H1 (cell line): ENCODE measurements around the gene MUC2. TPM values are rescaled to one million over a fixed set of nuclear protein-coding genes. Genes with fewer than 3 reads are reported as not detected.

Experiments
- CTCF ChIA-PET: fragments of 300-600 bp; sonication (Branson Sonifier 250); formaldehyde crosslinking; loops from one replicate; lab custom pipeline; 2021; ENCODE audit not compliant: partially characterized antibody; lab: Charles Lee
- POLR2A ChIA-PET: fragments of 300-600 bp; sonication (Branson Sonifier 250); formaldehyde crosslinking; loops from one replicate; lab custom pipeline; 2021; ENCODE audit warnings: inconsistent platforms; ENCODE audit not compliant: partially characterized antibody; lab: Charles Lee
- DNase-seq, 2 experiments: peaks; one replicate each; pipeline versions ENCODE4 v3.0.0 to v3.0.0-alpha.2; 2010 to 2022; ENCODE audit warnings: low spot score in 2 of 2, low read depth in 1 of 2, mixed read lengths in 1 of 2
- FAIRE-seq: peaks from 2 replicates; lab custom pipeline; 2011; peaks lifted over from hg19 to GRCh38; lab: Jason Lieb, UNC
- H2AFZ ChIP-seq: 2 replicates; pipeline ENCODE4 v1.8.1; 2012; ENCODE audit warnings: low read length, inconsistent platforms
- H2AK5ac ChIP-seq: 2 replicates; pipeline ENCODE4 v1.6.1; 2013; ENCODE audit warnings: low read depth, low read length
- H2BK120ac ChIP-seq: replicated peaks from 2 replicates; pipeline ENCODE3; 2013; ENCODE audit warnings: low read depth, low read length, inconsistent platforms
- H2BK12ac ChIP-seq: 2 replicates; pipeline ENCODE4 v1.6.1; 2013; ENCODE audit warnings: low read depth, low read length
- H2BK15ac ChIP-seq: 2 replicates; pipeline ENCODE4 v1.6.1; 2013; ENCODE audit warnings: low read length
- H2BK20ac ChIP-seq: 2 replicates; pipeline ENCODE4 v1.6.1; 2013; ENCODE audit warnings: low read length
- H2BK5ac ChIP-seq: 2 replicates; pipeline ENCODE4 v1.6.1; 2013; ENCODE audit warnings: low read depth, low read length
- H3K14ac ChIP-seq: 2 replicates; pipeline ENCODE4 v1.6.1; 2013; ENCODE audit warnings: inconsistent platforms; ENCODE audit not compliant: insufficient read length
- H3K18ac ChIP-seq: 2 replicates; pipeline ENCODE4 v1.6.1; 2013; ENCODE audit warnings: low read length; ENCODE audit errors: extremely low read depth
- H3K23ac ChIP-seq: 2 replicates; pipeline ENCODE4 v1.6.1; 2013; ENCODE audit warnings: inconsistent platforms; ENCODE audit not compliant: insufficient read length
- H3K23me2 ChIP-seq: 2 replicates; pipeline ENCODE4 v1.6.1; 2013; ENCODE audit warnings: low read depth, low read length
- H3K27ac ChIP-seq: 2 replicates; pipeline ENCODE4 v1.6.1; 2011; ENCODE audit warnings: low read depth, low read length, inconsistent platforms
- H3K27me3 ChIP-seq, 4 experiments: replicated peaks in 1 of 4; 1 replicate in 1 of 4; 2 replicates in 3 of 4; pipeline versions ENCODE4 v1.6.1 to v1.8.1; 2011 to 2013; ENCODE audit warnings: low read length in 3 of 4, mild to moderate bottlenecking in 3 of 4, inconsistent platforms in 2 of 4, mixed read lengths in 2 of 4, moderate library complexity in 1 of 4; ENCODE audit not compliant: control insufficient read depth in 3 of 4, insufficient read depth in 3 of 4; ENCODE audit errors: extremely low read depth in 1 of 4
- H3K36me3 ChIP-seq, 4 experiments: 2 replicates each; pipeline versions ENCODE4 v1.6.1 to v1.8.1; 2011 to 2013; ENCODE audit warnings: mild to moderate bottlenecking in 4 of 4, low read length in 3 of 4, moderate library complexity in 2 of 4, control low read depth in 1 of 4, inconsistent platforms in 1 of 4; ENCODE audit not compliant: insufficient read depth in 4 of 4, control insufficient read depth in 2 of 4
- H3K4ac ChIP-seq: replicated peaks from 2 replicates; pipeline ENCODE3; 2013; ENCODE audit warnings: low read length, low read depth, mixed read lengths, inconsistent platforms; ENCODE audit not compliant: insufficient read length
- H3K4me1 ChIP-seq, 4 experiments: replicated peaks in 1 of 4; 1 replicate in 1 of 4; 2 replicates in 3 of 4; pipeline versions ENCODE4 v1.6.1 to v1.8.1; 2011 to 2013; ENCODE audit warnings: low read length in 3 of 4, inconsistent platforms in 2 of 4, mixed read lengths in 1 of 4; ENCODE audit not compliant: insufficient read depth in 4 of 4, control insufficient read depth in 3 of 4
- H3K4me2 ChIP-seq, 2 experiments: 2 replicates each; pipeline versions ENCODE4 v1.6.1 to v1.8.1; 2011 to 2013; ENCODE audit warnings: low read depth in 2 of 2, low read length in 2 of 2, control low read depth in 1 of 2, inconsistent platforms in 1 of 2, mild to moderate bottlenecking in 1 of 2; ENCODE audit not compliant: insufficient read depth in 1 of 2
- H3K4me3 ChIP-seq, 4 experiments: fragments of 200-600, 300-600 bp in 1 of 4; sonication (generic), shearing (Covaris generic), sonication (Bioruptor Twin) in 1 of 4; 2 replicates each; pipeline versions ENCODE4 v1.5.1 to v1.8.1; 2011 to 2016; ENCODE audit warnings: low read length in 4 of 4, low read depth in 3 of 4, control low read depth in 2 of 4, inconsistent platforms in 2 of 4, mild to moderate bottlenecking in 2 of 4, mixed read lengths in 1 of 4, moderate library complexity in 1 of 4; ENCODE audit not compliant: insufficient read depth in 2 of 4; ENCODE audit errors: extremely low read depth in 1 of 4
- H3K56ac ChIP-seq: replicated peaks from 2 replicates; pipeline ENCODE3; 2013; ENCODE audit warnings: low read depth, mild to moderate bottlenecking, mixed read lengths, low read length, inconsistent platforms; ENCODE audit not compliant: insufficient read length
- H3K79me1 ChIP-seq: 2 replicates; pipeline ENCODE4 v1.6.1; 2013; ENCODE audit warnings: low read depth, low read length, control low read depth
- H3K79me2 ChIP-seq, 2 experiments: 2 replicates each; pipeline versions ENCODE4 v1.6.1 to v1.8.1; 2012 to 2013; ENCODE audit warnings: low read length in 2 of 2, mild to moderate bottlenecking in 2 of 2, inconsistent platforms in 1 of 2; ENCODE audit not compliant: insufficient read depth in 2 of 2, control insufficient read depth in 1 of 2
- H3K9ac ChIP-seq, 4 experiments: replicated peaks in 1 of 4; 1 replicate in 1 of 4; 2 replicates in 3 of 4; pipeline versions ENCODE4 v1.6.1 to v1.8.1; 2011 to 2013; ENCODE audit warnings: low read depth in 3 of 4, low read length in 3 of 4, control low read depth in 2 of 4, mild to moderate bottlenecking in 2 of 4, moderate library complexity in 2 of 4, inconsistent platforms in 1 of 4; ENCODE audit errors: extremely low read depth in 1 of 4
- H3K9me3 ChIP-seq, 2 experiments: 2 replicates each; pipeline versions ENCODE4 v1.6.1 to v1.8.1; 2012 to 2013; ENCODE audit warnings: mild to moderate bottlenecking in 2 of 2, moderate library complexity in 2 of 2, control low read depth in 1 of 2, inconsistent platforms in 1 of 2, low read depth in 1 of 2, low read length in 1 of 2, mixed read lengths in 1 of 2; ENCODE audit not compliant: insufficient read depth in 2 of 2
- H4K20me1 ChIP-seq, 2 experiments: replicated peaks in 1 of 2; 2 replicates each; pipeline versions ENCODE3 to v1.8.1; 2011 to 2013; ENCODE audit warnings: inconsistent platforms in 2 of 2, low read length in 2 of 2, mild to moderate bottlenecking in 1 of 2; ENCODE audit not compliant: insufficient read depth in 2 of 2, control insufficient read depth in 1 of 2
- H4K5ac ChIP-seq: 2 replicates; pipeline ENCODE4 v1.6.1; 2013; ENCODE audit warnings: low read length, low read depth, mixed read lengths, inconsistent platforms; ENCODE audit not compliant: insufficient read length
- H4K8ac ChIP-seq: 2 replicates; pipeline ENCODE4 v1.8.0; 2013; ENCODE audit warnings: mild to moderate bottlenecking, moderate library complexity, low read length, inconsistent platforms; ENCODE audit not compliant: insufficient read depth; ENCODE audit errors: extremely low read depth
- H4K91ac ChIP-seq: replicated peaks from 2 replicates; pipeline ENCODE3; 2013; ENCODE audit warnings: low read length, mixed read lengths, inconsistent platforms; ENCODE audit not compliant: insufficient read length
- EGR1 ChIP-seq: IDR thresholded peaks from 2 replicates; pipeline ENCODE4 v1.6.1; 2011; ENCODE audit warnings: low read depth, low read length, borderline replicate concordance
- HDAC2 ChIP-seq, 2 experiments: fragments of 300-600 bp in 1 of 2; sonication (generic) in 1 of 2; IDR thresholded peaks; 2 replicates each; pipeline ENCODE4 v1.6.1; 2011 to 2012; ENCODE audit warnings: low read depth in 2 of 2, low read length in 2 of 2, mild to moderate bottlenecking in 2 of 2, moderate library complexity in 2 of 2, borderline replicate concordance in 1 of 2, inconsistent platforms in 1 of 2
- KDM5A ChIP-seq: fragments of 200-600 bp; IDR thresholded peaks from 2 replicates; pipeline ENCODE4 v1.7.1; 2012; ENCODE audit warnings: mild to moderate bottlenecking, low read length, inconsistent platforms, mixed read lengths
- NRF1 ChIP-seq: IDR thresholded peaks from 2 replicates; pipeline ENCODE4 v1.6.1; 2011; ENCODE audit warnings: mild to moderate bottlenecking, low read depth, low read length, improper control_type of control experiment
- SIRT6 ChIP-seq: IDR thresholded peaks from one replicate; pipeline ENCODE4 v1.7.1; 2012; ENCODE audit warnings: low read length, inconsistent platforms
- SP1 ChIP-seq: IDR thresholded peaks from 2 replicates; pipeline ENCODE4 v1.6.1; 2011; ENCODE audit warnings: low read depth, low read length
- SP2 ChIP-seq: IDR thresholded peaks from 2 replicates; pipeline ENCODE4 v1.6.1; 2012; ENCODE audit warnings: mild to moderate bottlenecking, low read length, inconsistent platforms
- SRF ChIP-seq: IDR thresholded peaks from 2 replicates; pipeline ENCODE4 v1.6.1; 2011; ENCODE audit warnings: mild to moderate bottlenecking, low read depth, low read length, moderate library complexity
- TAF1 ChIP-seq: IDR thresholded peaks from 2 replicates; pipeline ENCODE4 v1.6.1; 2011; ENCODE audit warnings: mild to moderate bottlenecking, low read depth, low read length
- TEAD4 ChIP-seq: IDR thresholded peaks from 2 replicates; pipeline ENCODE4 v1.6.1; 2012; ENCODE audit warnings: low read depth, low read length, inconsistent platforms, mixed read lengths
- YY1 ChIP-seq: IDR thresholded peaks from 2 replicates; pipeline ENCODE4 v1.6.1; 2011; ENCODE audit warnings: low read depth, mild to moderate bottlenecking, low read length
- WGBS, 2 experiments: shearing (Covaris generic) in 1 of 2; methylation state at CpG; one replicate each; pipeline versions ENCODE4 v1.1.6 to v1.1.7; 2013 to 2015; ENCODE audit warnings: low lambda C conversion rate in 2 of 2, mixed read lengths in 2 of 2, inconsistent platforms in 1 of 2, low coverage in 1 of 2, missing lambda C conversion rate in 1 of 2; ENCODE audit not compliant: insufficient replicate concordance in 2 of 2, insufficient coverage in 1 of 2, insufficient read length in 1 of 2; ENCODE audit errors: extremely low coverage in 1 of 2, missing lambda C conversion rate in 1 of 2; 5-methylcytosine and 5-hydroxymethylcytosine counted together
- polyA plus RNA-seq, 7 experiments: library from polyadenylated mRNA; depleted of rRNA in 3 of 7; stranded (reverse) in 5 of 7; unstranded in 2 of 7; fragments of >200 nt in 5 of 7; fragments of 200-250 nt in 2 of 7; gene quantifications; 1 replicate in 5 of 7; 2 replicates in 1 of 7; 4 replicates in 1 of 7; pipeline versions ENCODE4 v1.2.1 to v1.2.3, GENCODE V29; 2011 to 2013; ENCODE audit warnings: missing spikeins in 2 of 7, mixed read lengths in 2 of 7
- total RNA-seq: library from RNA; stranded (reverse); fragmentation: NEBNext Ultra II Directional; extraction: Animal tissue kit (Norgen Biotek cat#: 25700); gene quantifications from 2 replicates; pipeline ENCODE4 v1.2.1, GENCODE V29; 2021
- TF ChIP-seq, protein P1 (sequence below): IDR thresholded peaks from 2 replicates; pipeline ENCODE4 v1.6.1; 2012; ENCODE audit warnings: inconsistent platforms

Gene MUC2
- total and polyA plus RNA-seq, 2 of the 8 experiments (the other 6 are each of a cell fraction or from before 2014, with no cell fraction given) = not detected

DNA sequence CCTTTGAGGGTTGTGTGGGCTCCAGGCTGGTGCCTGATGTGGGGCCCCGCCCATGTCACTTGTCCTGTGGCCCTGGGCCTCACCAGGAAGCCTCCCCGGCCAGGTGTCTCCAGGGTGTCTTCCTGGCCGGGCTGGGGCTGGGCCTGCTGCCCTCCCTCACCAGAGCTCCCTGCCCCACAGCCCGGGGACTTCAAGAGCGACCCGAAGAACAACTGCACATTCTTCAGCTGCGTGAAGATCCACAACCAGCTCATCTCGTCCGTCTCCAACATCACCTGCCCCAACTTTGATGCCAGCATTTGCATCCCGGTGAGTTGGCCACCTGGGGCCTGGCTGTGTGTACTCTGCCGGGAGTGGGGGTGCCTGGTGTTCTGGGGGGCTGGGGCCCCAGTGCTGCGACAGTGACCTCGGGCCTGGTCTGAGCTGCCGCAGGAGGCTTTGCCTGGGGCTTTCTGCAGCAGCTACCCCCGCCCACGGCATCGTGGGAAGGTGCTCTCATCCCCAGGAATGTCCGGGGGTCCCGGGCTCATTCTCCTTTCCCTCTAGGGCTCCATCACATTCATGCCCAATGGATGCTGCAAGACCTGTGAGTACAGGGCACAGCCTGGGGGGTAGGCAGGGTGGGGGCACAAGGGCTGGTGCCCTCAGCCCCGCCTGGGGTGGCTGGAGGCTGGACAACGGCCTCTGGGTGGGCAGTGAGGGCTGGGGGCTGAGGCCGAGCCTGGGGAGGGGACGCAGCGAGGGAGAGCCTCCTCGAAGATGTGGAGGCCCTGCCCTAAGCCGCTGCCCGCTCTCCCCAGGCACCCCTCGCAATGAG, 34.6 kb downstream of the MUC2 start:
- Histone ChIP-seq H2BK20ac (no peak overlapping the region), H3K79me2 (no peaks in the 10 kb centered on the region)
- TF ChIP-seq TEAD4 = no peak
- no peak for TF ChIP-seq YY1
- no peak for TF ChIP-seq EGR1
- TF ChIP-seq SIRT6 = no peak
- no peak for TF ChIP-seq SP2
- no peak for TF ChIP-seq SRF
- no peak for TF ChIP-seq NRF1
- TF ChIP-seq KDM5A = no peak
- TF ChIP-seq HDAC2 (IDR thresholded peaks at IDR 0.05; ENCODE audit: borderline replicate concordance in 1 of 2, low read depth in 2 of 2, low read length in 2 of 2) = no peak
- TF ChIP-seq SP1 = no peak
- TF ChIP-seq, protein P1, sequence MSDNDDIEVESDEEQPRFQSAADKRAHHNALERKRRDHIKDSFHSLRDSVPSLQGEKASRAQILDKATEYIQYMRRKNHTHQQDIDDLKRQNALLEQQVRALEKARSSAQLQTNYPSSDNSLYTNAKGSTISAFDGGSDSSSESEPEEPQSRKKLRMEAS = no peak
- TF ChIP-seq TAF1 = no peak

More for the DNA sequence above, 34.6 kb downstream of the MUC2 start:
- FAIRE-seq (no peak), DNase-seq (no peak)
- Histone ChIP-seq H3K4me3 (no peak overlapping the region), H2BK12ac (no peak overlapping the region), H4K91ac (no peak overlapping the region), H3K9me3 (peaks cover 5 to 67% of the 10 kb centered on the region in 2 experiments; a peak in 2 of 4 replicates), H2AFZ (no peak overlapping the region), H3K23me2 (peaks cover 7% of the 10 kb centered on the region; the same call in 1 of the 2 replicates), H3K4me2 (no peak overlapping the region), H2BK5ac (no peak overlapping the region), H2BK120ac (no peak overlapping the region), H3K9ac (no peak overlapping the region), H3K56ac (no peak overlapping the region), H2AK5ac (no peak overlapping the region), H3K23ac (no peak overlapping the region), H2BK15ac (no peak overlapping the region), H3K14ac (no peak overlapping the region), H3K27me3 (no peaks in the 10 kb centered on the region; a peak in 1 of 7 replicates), H4K8ac (no peak overlapping the region; the same call in 1 of the 2 replicates), H4K5ac (no peak overlapping the region), H3K4ac (no peak overlapping the region), H3K36me3 (no peaks in the 10 kb centered on the region), H3K27ac (no peak overlapping the region), H3K18ac (no peak overlapping the region), H3K79me1 (no peaks in the 10 kb centered on the region), H4K20me1 (peaks cover 0 to 3% of the 10 kb centered on the region in 2 experiments), H3K4me1 (no peaks in the 10 kb centered on the region; a peak in 1 of 7 replicates)
- ChIA-PET POLR2A (no interaction called here), CTCF (interaction anchor here (0.9 to 1.6 kb wide), 2 partner anchors 356 to 521 kb away, joined by 3 to 4 read pairs; no protein-coding TSS in a partner anchor)
- WGBS, 2 experiments = 88% methylated on average over 25 of the region's 28 CpGs; no CpG with 5 or more reads in 1 of the 2 experiments
